HEK293 (cell line): ENCODE data around the gene PTPN11.

Source experiments
- BCL6B ChIP-seq: fragments of 450-650 bp; formaldehyde crosslinking; IDR thresholded peaks from 2 replicates; pipeline ENCODE4 v1.5.1; 2017; ENCODE audit warnings: missing biosample characterization, missing genetic modification characterization
- CTCF ChIP-seq: fragments of 450-650 bp; formaldehyde crosslinking; IDR thresholded peaks from 2 replicates; pipeline ENCODE4 v1.5.1; 2016; ENCODE audit warnings: missing biosample characterization, missing genetic modification characterization
- HOXA7 ChIP-seq: sonication (generic); formaldehyde crosslinking; IDR thresholded peaks from 2 replicates; pipeline ENCODE4 v1.8.1; 2022; ENCODE audit warnings: missing genetic modification reagents, borderline replicate concordance
- KLF1 ChIP-seq: fragments of 450-650 bp; formaldehyde crosslinking; IDR thresholded peaks from 2 replicates; pipeline ENCODE4 v1.5.1; 2016; ENCODE audit warnings: missing biosample characterization, missing genetic modification characterization
- KLF10 ChIP-seq: fragments of 450-650 bp; IDR thresholded peaks from 2 replicates; pipeline ENCODE4 v1.5.1; 2018; ENCODE audit warnings: missing biosample characterization, mild to moderate bottlenecking, missing genetic modification characterization
- MYNN ChIP-seq: fragments of 450-650 bp; formaldehyde crosslinking; IDR thresholded peaks from 2 replicates; pipeline ENCODE4 v1.5.1; 2016; ENCODE audit warnings: missing biosample characterization, missing genetic modification characterization, borderline replicate concordance
- PATZ1 ChIP-seq: fragments of 450-650 bp; formaldehyde crosslinking; IDR thresholded peaks from 2 replicates; pipeline ENCODE4 v1.5.1; 2016; ENCODE audit warnings: missing biosample characterization, missing genetic modification characterization
- YY1 ChIP-seq: fragments of 450-650 bp; formaldehyde crosslinking; IDR thresholded peaks from 2 replicates; pipeline ENCODE4 v1.5.1; 2018; ENCODE audit warnings: missing biosample characterization, missing genetic modification characterization
- ZBTB11 ChIP-seq: fragments of 450-650 bp; formaldehyde crosslinking; conservative IDR thresholded peaks from 2 replicates; pipeline ENCODE4 v1.5.1; 2016; ENCODE audit warnings: low read depth, missing biosample characterization, missing genetic modification characterization
- ZBTB49 ChIP-seq: fragments of 450-650 bp; formaldehyde crosslinking; IDR thresholded peaks from 2 replicates; pipeline ENCODE4 v1.5.1; 2016; ENCODE audit warnings: missing biosample characterization, missing genetic modification characterization, low read depth
- ZNF16 ChIP-seq: fragments of 450-650 bp; formaldehyde crosslinking; IDR thresholded peaks from 2 replicates; pipeline ENCODE4 v1.5.1; 2016; ENCODE audit warnings: low read depth, missing biosample characterization, missing genetic modification characterization
- ZNF169 ChIP-seq: fragments of 450-650 bp; formaldehyde crosslinking; IDR thresholded peaks from 2 replicates; pipeline ENCODE4 v1.5.1; 2016; ENCODE audit warnings: missing biosample characterization, missing genetic modification characterization
- ZNF175 ChIP-seq: fragments of 450-650 bp; formaldehyde crosslinking; IDR thresholded peaks from 2 replicates; pipeline ENCODE4 v1.5.1; 2016; ENCODE audit warnings: missing biosample characterization, missing genetic modification characterization
- ZNF202 ChIP-seq: fragments of 450-650 bp; formaldehyde crosslinking; IDR thresholded peaks from 2 replicates; pipeline ENCODE4 v1.5.1; 2016; ENCODE audit warnings: missing biosample characterization, missing genetic modification characterization, borderline replicate concordance
- ZNF600 ChIP-seq: fragments of 450-650 bp; formaldehyde crosslinking; IDR thresholded peaks from 2 replicates; pipeline ENCODE4 v1.5.1; 2016; ENCODE audit warnings: missing biosample characterization, missing genetic modification characterization
- ZNF645 ChIP-seq: fragments of 450-650 bp; formaldehyde crosslinking; IDR thresholded peaks from 2 replicates; pipeline ENCODE4; 2016; ENCODE audit warnings: missing biosample characterization, missing genetic modification characterization
- ZXDB ChIP-seq: fragments of 450-650 bp; formaldehyde crosslinking; IDR thresholded peaks from 2 replicates; pipeline ENCODE4 v1.5.1; 2016; ENCODE audit warnings: missing biosample characterization, missing genetic modification characterization

PTPN11 gene

GRCh38 chr12:112466011-112466422 lies 47.3 kb downstream of the PTPN11 start (continued):
- TF ChIP-seq ZBTB11 (tag by site-specific recombination), result peak; percentile 49; the same call in 1 of the 2 replicates
- TF ChIP-seq ZNF175 (tag by site-specific recombination), result no peak
- TF ChIP-seq ZNF16 (tag by site-specific recombination), result no peak
- TF ChIP-seq YY1 (tag by site-specific recombination), result no peak
- no peak for TF ChIP-seq ZNF202
- no peak for TF ChIP-seq PATZ1
- TF ChIP-seq HOXA7 (CRISPR knock-in tag), result no peak
- no peak for TF ChIP-seq BCL6B (tag by site-specific recombination)
- no peak for TF ChIP-seq CTCF (tag by site-specific recombination)
- no peak for TF ChIP-seq KLF10
- TF ChIP-seq ZBTB49, result no peak
- no peak for TF ChIP-seq ZNF169 (tag by site-specific recombination)
- no peak for TF ChIP-seq KLF1 (tag by site-specific recombination)
- TF ChIP-seq ZNF600 (tag by site-specific recombination), result no peak
- no peak for TF ChIP-seq MYNN (tag by site-specific recombination)
- TF ChIP-seq ZNF645 (tag by site-specific recombination), result no peak
- no peak; the same call in 1 of the 2 replicates for TF ChIP-seq ZXDB (tag by site-specific recombination)
